Astrocyte (in vitro differentiated cells and primary cell): ENCODE results near the gene FRS2.

Source experiments
- CTCF ChIP-seq: IDR thresholded peaks from 2 replicates; pipeline ENCODE4 v1.5.1; 2011; ENCODE audit warnings: low read depth, mild to moderate bottlenecking, inconsistent platforms, low read length, moderate library complexity; ENCODE audit not compliant: insufficient read depth
- EZH2 ChIP-seq: IDR thresholded peaks from 2 replicates; pipeline ENCODE4 v1.6.1; 2012; ENCODE audit warnings: mild to moderate bottlenecking, low read length, inconsistent platforms; ENCODE audit not compliant: insufficient read depth

GRCh38 chr12:69481133-69481532 is 10.9 kb downstream of the FRS2 start:
- TF ChIP-seq EZH2 (no peak), CTCF (no peak)
